Activated B cell treated with CpG ODN at 0.5 μM for 24 hours (primary cell): ENCODE data around the gene GNG7. TPM values are rescaled to one million over a fixed set of nuclear protein-coding genes. Genes with fewer than 3 reads are reported as not detected.
"Not testable (repeated sequence)": the region's sequence is repeated elsewhere in the genome, so short reads cannot be mapped to it uniquely, and the experiment has no call there.

Experiments
- ATAC-seq: fragments of 200-7000 bp; cut with Tn5 transposase; one replicate; pipeline ENCODE4 v1.10.0; 2021; ENCODE audit warnings: low read depth, mild to moderate bottlenecking, moderate library complexity
- CTCF ChIA-PET: fragments of 350-600 bp; sonication (Branson Sonifier 250); formaldehyde crosslinking; loops from one replicate; lab custom pipeline; 2021; ENCODE audit warnings: antibody characterized with exemption; lab: Charles Lee
- POLR2A ChIA-PET: fragments of 350-600 bp; sonication (Branson Sonifier 250); formaldehyde crosslinking; loops from one replicate; lab custom pipeline; 2021; ENCODE audit warnings: antibody characterized with exemption; lab: Charles Lee
- DNase-seq: peaks from one replicate; pipeline ENCODE4 v3.0.0; 2022
- H3K27ac Mint-ChIP-seq: one replicate; pipeline ENCODE4 v1.8.0; 2020; ENCODE audit warnings: mixed read lengths
- H3K27me3 Mint-ChIP-seq: one replicate; pipeline ENCODE4 v1.8.0; 2021; ENCODE audit warnings: mixed read lengths
- H3K36me3 Mint-ChIP-seq: one replicate; pipeline ENCODE4 v1.8.0; 2021; ENCODE audit warnings: low read depth, mixed read lengths
- H3K4me1 Mint-ChIP-seq: one replicate; pipeline ENCODE4 v1.8.0; 2021; ENCODE audit warnings: mixed read lengths
- H3K4me3 Mint-ChIP-seq: one replicate; pipeline ENCODE4 v1.8.0; 2020; ENCODE audit warnings: mild to moderate bottlenecking, mixed read lengths
- H3K9me3 Mint-ChIP-seq: one replicate; pipeline ENCODE4 v1.8.0; 2020; ENCODE audit warnings: mixed read lengths
- intact Hi-C: fragments of 100-400 bp; cut with micrococcal nuclease; formaldehyde crosslinking; loops from one replicate; pipeline ENCODE4 v1.15.1; 2024
- total RNA-seq: library from RNA; stranded (reverse); gene quantifications from 2 replicates; pipeline ENCODE4 v1.2.3, GENCODE V29; 2022
- TF ChIP-seq, protein P1 (sequence below): fragments of 200-600 bp; IDR thresholded peaks from one replicate; pipeline ENCODE4 v1.8.0; 2022; ENCODE audit warnings: antibody characterized with exemption, mild to moderate bottlenecking

GNG7 gene
- total RNA-seq, 1 donor from 2014 or later, result 35.4 TPM

DNA sequence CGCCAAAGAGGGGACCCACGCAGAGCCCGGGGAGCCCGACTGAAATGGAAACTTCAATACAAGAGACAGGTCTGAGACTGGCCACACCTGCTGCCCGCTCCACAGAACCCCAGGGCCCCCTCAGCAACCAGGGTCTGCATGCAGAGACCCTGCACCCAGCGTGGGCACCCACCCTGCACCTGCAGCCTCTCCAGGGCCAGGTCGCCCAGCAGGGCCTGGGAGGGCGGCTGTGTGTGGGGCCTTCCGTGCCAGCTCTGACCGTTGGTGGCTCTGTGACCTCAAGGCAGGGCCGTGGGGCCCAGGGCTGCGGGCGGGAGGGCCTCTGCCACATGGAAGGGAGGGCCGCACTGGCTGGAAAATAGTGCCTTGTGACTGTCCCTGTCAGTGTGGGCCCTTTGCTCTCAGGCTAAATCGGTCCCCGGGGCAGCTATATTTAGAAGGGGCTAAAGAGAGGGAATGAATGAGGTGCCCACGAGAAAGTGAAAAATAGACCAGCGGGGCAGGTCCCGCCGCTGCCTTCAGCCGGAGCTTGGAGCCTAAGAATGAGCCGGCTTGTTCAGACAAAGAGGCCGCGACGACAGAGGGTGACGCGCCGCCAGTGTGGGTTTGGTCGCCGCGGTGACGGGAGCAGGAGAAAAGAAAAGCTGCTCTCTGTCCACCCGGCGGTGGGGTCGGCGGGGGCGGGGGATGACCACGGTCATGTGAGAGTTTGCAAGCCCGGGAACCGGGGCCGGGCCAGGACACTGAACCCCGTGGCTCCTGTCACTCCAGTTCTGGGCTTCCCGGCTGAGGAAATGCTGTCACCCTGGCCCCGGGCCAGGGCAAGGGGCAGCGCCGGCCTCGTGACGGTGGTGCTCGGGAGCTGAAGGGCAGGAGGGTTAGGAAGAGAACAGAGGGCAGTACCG is 156.1 kb downstream of the GNG7 start:
- CTCF ChIA-PET, result no interaction called here
- Mint-ChIP-seq H3K4me3 (no peak overlapping the region), H3K27ac (no peak overlapping the region), H3K27me3 (no peaks in the 10 kb centered on the region), H3K4me1 (peaks cover 40% of the 10 kb centered on the region), H3K9me3 (no peaks in the 10 kb centered on the region), H3K36me3 (peaks cover 22% of the 10 kb centered on the region)
- POLR2A ChIA-PET, result interaction anchor here (1.0 to 8.6 kb wide), 4 partner anchors 12 to 87 kb away, joined by 3 to 121 read pairs (median 12); partner anchors contain the start of gene GADD45B
- intact Hi-C loops, result no loop called here
- no peak for ATAC-seq
- TF ChIP-seq, protein P1, sequence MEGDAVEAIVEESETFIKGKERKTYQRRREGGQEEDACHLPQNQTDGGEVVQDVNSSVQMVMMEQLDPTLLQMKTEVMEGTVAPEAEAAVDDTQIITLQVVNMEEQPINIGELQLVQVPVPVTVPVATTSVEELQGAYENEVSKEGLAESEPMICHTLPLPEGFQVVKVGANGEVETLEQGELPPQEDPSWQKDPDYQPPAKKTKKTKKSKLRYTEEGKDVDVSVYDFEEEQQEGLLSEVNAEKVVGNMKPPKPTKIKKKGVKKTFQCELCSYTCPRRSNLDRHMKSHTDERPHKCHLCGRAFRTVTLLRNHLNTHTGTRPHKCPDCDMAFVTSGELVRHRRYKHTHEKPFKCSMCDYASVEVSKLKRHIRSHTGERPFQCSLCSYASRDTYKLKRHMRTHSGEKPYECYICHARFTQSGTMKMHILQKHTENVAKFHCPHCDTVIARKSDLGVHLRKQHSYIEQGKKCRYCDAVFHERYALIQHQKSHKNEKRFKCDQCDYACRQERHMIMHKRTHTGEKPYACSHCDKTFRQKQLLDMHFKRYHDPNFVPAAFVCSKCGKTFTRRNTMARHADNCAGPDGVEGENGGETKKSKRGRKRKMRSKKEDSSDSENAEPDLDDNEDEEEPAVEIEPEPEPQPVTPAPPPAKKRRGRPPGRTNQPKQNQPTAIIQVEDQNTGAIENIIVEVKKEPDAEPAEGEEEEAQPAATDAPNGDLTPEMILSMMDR, result no peak
- DNase-seq, result no peak

DNA sequence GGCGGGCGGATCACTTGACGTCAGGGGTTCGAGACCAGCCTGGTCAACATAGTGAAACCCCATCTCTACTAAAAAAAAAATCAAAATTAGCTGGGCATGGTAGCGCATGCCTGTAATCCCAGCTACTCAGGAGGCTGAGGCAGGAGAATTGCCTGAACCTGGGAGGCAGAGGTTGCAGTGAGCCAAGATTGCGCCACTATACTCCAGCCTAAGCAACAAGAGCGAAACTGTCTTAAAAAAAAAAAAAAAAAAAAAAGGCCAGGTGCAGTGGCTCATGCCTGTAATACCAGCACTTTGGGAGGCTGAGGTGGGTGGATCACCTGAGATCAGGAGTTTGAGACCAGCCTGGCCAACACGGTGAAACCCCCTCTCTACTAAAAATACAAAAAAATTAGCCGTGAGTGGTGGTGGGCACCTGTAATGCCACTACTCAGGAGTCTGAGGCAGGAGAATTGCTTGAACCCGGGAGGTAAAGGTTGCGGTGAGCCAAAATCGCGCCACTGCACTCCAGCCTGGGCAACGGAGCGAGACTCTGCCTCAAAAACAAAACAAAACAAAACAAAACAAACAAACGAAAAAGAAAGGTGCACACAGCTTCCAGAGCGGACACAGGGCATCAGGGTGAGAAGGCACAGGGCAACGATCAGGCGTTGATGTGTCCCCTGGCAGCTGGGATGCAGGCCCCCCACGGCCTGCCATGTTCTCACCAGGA is 156.9 kb downstream of the GNG7 start:
- peaks cover 22% of the 10 kb centered on the region for H3K36me3 Mint-ChIP-seq
- not testable (repeated sequence) for H3K27me3 Mint-ChIP-seq, H3K9me3 Mint-ChIP-seq, H3K4me3 Mint-ChIP-seq, DNase-seq, ATAC-seq
- H3K27ac Mint-ChIP-seq, result peak overlapping the region; percentile 74
- POLR2A ChIA-PET, result interaction anchor here (0.5 to 8.6 kb wide), 13 partner anchors 7 to 306 kb away, joined by 3 to 121 read pairs (median 6); partner anchors contain the start of gene GADD45B
- H3K4me1 Mint-ChIP-seq, result peaks cover 37% of the 10 kb centered on the region
- CTCF ChIA-PET, result interaction anchor here (1.0 kb wide), 1 partner anchor 15 kb away, joined by 3 read pairs; no protein-coding TSS in a partner anchor
- intact Hi-C loops, result loop anchor here (1.0 to 2.0 kb wide), 4 partner anchors 8 to 67 kb away; no protein-coding TSS in a partner anchor

DNA sequence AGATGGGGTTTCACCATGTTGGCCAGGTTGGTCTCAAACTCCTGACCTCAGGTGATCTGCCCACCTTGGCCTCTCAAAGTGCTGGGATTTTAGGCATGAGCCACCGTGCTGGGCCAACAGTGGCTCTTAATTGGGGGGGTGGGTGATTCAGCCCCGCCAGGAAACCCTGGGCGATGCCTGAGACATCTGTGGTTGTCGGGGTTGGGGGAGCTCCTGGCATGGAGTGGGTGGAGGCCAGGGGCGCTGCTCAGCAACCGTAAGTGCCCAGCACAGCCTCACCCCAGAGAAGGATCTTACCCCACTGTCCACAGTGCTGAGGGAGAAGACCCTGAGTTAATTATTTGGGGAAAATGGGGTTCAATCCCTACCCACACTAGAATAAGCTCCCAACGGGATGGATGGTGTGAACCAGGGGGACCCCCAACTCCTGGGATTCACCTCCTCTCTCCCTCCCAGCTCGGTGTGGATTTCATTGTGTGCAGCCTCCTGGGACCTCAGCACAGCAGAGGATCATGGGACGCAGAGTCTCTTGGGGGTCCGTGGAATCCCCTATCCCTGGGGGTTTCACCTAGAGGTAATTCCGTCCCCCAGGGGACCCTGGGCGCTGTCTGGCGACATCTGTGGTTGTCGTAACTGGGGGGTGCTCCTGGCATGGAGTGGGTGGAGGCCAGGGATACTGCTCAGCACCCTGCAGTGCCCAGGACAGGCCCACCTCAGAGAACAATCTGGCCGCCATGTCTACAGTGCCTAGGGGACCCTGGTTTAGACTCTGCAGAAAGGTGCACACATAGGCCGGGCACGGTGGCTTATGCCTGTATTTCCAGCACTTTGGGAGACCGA is 157.7 kb downstream of the GNG7 start:
- intact Hi-C loops, result loop anchor here (1.0 to 5.0 kb wide), 5 partner anchors 9 to 66 kb away; no protein-coding TSS in a partner anchor
- H3K27ac Mint-ChIP-seq, result peak overlapping the region; percentile 74
- peak; percentile 63 for DNase-seq
- no peaks in the 10 kb centered on the region for H3K27me3 Mint-ChIP-seq
- ChIA-PET CTCF (interaction anchor here (1.0 to 2.9 kb wide), 4 partner anchors 8 to 66 kb away, joined by 3 to 14 read pairs (median 3); no protein-coding TSS in a partner anchor), POLR2A (interaction anchor here (0.5 to 8.6 kb wide), 19 partner anchors 8 to 305 kb away, joined by 3 to 121 read pairs (median 5); partner anchors contain the start of gene GADD45B)
- peak overlapping the region; percentile 29 for H3K4me3 Mint-ChIP-seq
- H3K36me3 Mint-ChIP-seq, result peaks cover 20% of the 10 kb centered on the region
- ATAC-seq, result peak; percentile 51
- peaks cover 37% of the 10 kb centered on the region for H3K4me1 Mint-ChIP-seq
- TF ChIP-seq, protein P1, result no peak
- H3K9me3 Mint-ChIP-seq, result no peaks in the 10 kb centered on the region

DNA sequence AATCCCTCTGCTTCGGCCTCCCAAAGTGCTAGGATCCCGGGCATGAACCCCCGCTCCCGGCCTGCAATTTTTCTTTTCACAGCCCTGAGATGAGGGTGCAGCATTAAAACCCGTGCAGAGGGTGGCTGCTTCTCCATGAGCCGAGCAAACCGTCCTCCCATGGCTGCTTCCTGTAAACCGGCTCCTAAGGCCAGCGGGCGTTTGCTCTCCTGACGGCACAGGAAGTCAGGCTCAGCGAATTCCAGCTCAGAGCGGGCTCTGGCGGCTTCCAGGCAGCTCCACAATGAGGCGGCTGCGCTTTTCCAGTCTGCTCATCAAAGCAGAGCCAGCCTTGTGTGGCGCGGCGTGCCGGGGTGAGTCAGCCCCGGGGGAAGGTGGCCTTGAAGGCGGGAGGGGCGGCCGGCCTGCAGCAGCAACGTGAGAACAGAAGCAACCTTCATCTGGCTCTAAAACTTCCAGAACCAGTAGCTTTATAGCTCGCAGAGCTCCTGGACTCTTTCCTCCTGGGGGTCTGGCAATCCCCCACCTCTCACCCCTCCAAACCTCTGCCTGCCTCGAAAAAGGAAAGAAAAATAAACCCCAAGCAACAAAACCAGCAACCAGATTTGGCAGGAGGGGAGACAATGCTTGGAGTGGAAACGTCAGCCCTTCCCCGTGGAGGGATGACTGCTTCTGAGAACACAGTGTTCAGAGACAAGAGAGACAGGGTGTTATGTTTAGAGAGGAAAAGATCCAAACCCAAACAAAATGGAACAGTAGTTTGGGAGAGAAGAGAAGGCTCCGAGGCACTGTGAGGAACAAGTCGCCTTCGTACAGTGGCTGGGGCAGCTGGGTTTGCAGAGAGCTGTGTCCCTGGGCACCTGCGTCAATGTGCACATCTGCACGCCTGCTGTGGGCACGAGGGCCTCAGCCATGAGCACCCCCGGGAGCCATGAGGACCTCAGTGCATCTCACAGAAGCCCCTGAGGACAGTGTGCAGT is 158.7 kb downstream of the GNG7 start:
- ChIA-PET POLR2A (interaction anchor here (0.6 to 8.6 kb wide), 16 partner anchors 9 to 407 kb away, joined by 3 to 121 read pairs (median 6); partner anchors contain the start of gene GADD45B), CTCF (interaction anchor here (0.7 to 2.9 kb wide), 5 partner anchors 9 to 68 kb away, joined by 3 to 14 read pairs (median 3); partner anchors contain the start of gene GADD45B)
- ATAC-seq, result peak; percentile 72
- Mint-ChIP-seq H3K27ac (peak overlapping the region; percentile 74), H3K4me3 (peak overlapping the region; percentile 66), H3K4me1 (peaks cover 37% of the 10 kb centered on the region), H3K36me3 (peaks cover 11% of the 10 kb centered on the region), H3K27me3 (no peaks in the 10 kb centered on the region), H3K9me3 (no peaks in the 10 kb centered on the region)
- DNase-seq, result peak; percentile 68
- intact Hi-C loops, result loop anchor here (2.0 to 5.0 kb wide), 4 partner anchors 19 to 67 kb away; no protein-coding TSS in a partner anchor
- TF ChIP-seq, protein P1, result no peak

DNA sequence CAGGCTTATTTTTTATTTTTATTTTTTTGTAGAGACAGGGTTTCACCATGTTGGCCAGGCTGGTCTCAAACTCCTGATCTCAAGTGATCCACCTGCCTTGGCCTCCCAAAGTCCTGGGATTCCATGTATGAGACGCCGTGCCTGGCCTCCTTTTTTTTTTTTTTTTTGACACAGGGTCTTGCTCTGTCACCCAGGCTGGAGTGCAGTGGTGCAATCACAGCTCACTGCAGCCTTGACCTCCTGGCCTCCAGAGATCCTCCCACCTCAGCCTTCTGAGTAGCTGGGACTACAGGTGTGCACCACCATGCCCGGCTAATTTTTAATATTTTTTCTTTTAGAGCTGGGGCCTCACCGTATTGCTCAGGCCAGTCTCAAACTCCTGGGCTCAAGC is 159.4 kb downstream of the GNG7 start:
- intact Hi-C loops, result loop anchor here (5.0 kb wide), 1 partner anchor 36 kb away; no protein-coding TSS in a partner anchor
- peaks cover 37% of the 10 kb centered on the region for H3K4me1 Mint-ChIP-seq
- H3K27me3 Mint-ChIP-seq, H3K9me3 Mint-ChIP-seq, DNase-seq, H3K27ac Mint-ChIP-seq, ATAC-seq: not testable (repeated sequence)
- POLR2A ChIA-PET, result interaction anchor here (0.7 to 8.6 kb wide), 11 partner anchors 9 to 694 kb away, joined by 3 to 121 read pairs (median 9); partner anchors contain the start of gene GADD45B
- peak overlapping the region; percentile 66 for H3K4me3 Mint-ChIP-seq
- CTCF ChIA-PET, result interaction anchor here (0.7 to 2.9 kb wide), 4 partner anchors 21 to 68 kb away, joined by 3 to 14 read pairs (median 3); partner anchors contain the start of gene GADD45B
- peaks cover 11% of the 10 kb centered on the region for H3K36me3 Mint-ChIP-seq
